ENCODE data around the gene HCFC2.

HCFC2 gene

DNA sequence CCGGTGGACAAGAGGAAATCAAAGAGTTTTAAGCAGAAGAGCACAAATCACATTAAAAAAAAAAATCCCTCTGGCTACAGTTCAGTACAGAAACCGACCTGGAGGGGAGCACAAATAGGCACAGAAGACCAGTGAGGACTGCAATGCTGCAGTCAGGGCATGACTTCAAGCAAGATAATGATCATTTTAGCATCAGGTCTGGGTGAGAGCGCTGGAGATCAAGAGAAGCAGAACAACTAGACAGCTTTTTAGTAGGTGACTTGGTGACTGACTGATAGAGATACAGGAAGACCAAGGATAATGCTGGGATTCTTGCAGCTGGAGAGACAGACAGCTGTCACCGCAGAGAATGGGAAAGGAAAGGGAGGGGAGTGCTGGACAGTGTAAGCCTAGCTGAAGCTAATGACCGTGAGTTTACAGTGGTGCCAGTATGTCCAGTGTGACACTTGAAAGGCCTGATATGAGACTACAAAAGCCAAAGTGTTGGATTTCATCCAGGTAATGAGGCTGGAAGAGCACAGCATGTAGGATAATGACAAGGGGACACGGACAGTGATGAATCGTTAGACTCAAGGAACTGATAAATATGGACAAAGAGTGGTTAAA lies 68.1 kb downstream of the HCFC2 start:
- peaks cover 32% of the 10 kb centered on the region for H3K36me3 ChIP-seq
- H3K4me3 ChIP-seq (ENCODE audit: low read depth in 1 of 2, low read length in 1 of 2): no peak overlapping the region
- no peaks in the 10 kb centered on the region for H3K9me3 ChIP-seq
- TF ChIP-seq, protein P1, sequence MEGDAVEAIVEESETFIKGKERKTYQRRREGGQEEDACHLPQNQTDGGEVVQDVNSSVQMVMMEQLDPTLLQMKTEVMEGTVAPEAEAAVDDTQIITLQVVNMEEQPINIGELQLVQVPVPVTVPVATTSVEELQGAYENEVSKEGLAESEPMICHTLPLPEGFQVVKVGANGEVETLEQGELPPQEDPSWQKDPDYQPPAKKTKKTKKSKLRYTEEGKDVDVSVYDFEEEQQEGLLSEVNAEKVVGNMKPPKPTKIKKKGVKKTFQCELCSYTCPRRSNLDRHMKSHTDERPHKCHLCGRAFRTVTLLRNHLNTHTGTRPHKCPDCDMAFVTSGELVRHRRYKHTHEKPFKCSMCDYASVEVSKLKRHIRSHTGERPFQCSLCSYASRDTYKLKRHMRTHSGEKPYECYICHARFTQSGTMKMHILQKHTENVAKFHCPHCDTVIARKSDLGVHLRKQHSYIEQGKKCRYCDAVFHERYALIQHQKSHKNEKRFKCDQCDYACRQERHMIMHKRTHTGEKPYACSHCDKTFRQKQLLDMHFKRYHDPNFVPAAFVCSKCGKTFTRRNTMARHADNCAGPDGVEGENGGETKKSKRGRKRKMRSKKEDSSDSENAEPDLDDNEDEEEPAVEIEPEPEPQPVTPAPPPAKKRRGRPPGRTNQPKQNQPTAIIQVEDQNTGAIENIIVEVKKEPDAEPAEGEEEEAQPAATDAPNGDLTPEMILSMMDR (IDR thresholded peaks at IDR 0.05): no peak
- no peak overlapping the region for H3K27ac ChIP-seq
- H3K4me1 ChIP-seq (ENCODE audit: control insufficient read depth in 1 of 2, insufficient read depth in 1 of 2, low read depth in 1 of 2, low read length in 1 of 2): peaks cover 13% of the 10 kb centered on the region in 2 experiments
- H3K27me3 ChIP-seq: no peaks in the 10 kb centered on the region

DNA sequence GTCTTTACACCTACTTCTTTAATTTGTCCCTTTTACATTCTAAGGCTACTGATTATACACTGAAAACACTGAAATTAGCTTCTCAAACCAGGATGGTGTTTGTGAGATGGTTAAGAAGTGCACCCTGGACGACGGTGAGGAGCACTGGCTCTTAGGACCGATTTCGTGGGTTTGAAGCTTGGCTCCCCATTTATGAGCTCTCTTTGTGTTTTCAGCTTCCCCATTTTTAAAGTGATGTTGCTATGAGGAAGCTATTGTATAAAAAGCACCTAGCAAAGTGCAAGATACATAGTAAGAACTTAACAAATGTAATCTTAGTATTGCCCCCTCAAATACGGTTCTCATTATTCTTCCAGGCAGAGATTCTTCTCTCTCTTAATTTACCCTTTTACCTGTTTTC lies 69.0 kb downstream of the HCFC2 start:
- H3K27ac ChIP-seq: peak overlapping the region; percentile 44
- H3K4me3 ChIP-seq (ENCODE audit: low read depth in 1 of 2, low read length in 1 of 2): no peak overlapping the region
- no peaks in the 10 kb centered on the region for H3K27me3 ChIP-seq
- H3K36me3 ChIP-seq: peaks cover 24% of the 10 kb centered on the region
- peaks cover 14% of the 10 kb centered on the region in 2 experiments for H3K4me1 ChIP-seq (ENCODE audit: control insufficient read depth in 1 of 2, insufficient read depth in 1 of 2, low read depth in 1 of 2, low read length in 1 of 2)
- H3K9me3 ChIP-seq: no peaks in the 10 kb centered on the region
- TF ChIP-seq, protein P1 (IDR thresholded peaks at IDR 0.05): no peak

DNA sequence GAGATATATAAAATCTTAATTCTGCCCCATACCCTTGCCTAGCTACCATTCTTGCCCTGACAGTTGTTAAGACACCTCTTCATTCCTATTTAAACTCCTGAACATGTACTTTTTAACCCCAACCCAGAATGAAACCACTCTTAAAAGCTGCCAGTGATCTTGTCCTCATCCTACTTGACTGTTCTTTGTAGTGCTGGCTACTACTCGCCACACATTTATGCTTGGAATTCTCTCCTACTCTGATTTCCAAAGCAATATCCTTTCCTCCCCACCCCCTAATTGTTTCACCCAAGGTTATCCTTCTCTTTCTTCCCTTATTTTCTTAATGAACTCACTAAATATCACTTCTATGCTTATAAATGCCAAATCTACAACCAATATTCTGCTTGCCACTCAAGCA lies 69.5 kb downstream of the HCFC2 start:
- TF ChIP-seq, protein P1 (IDR thresholded peaks at IDR 0.05): no peak
- H3K27ac ChIP-seq: no peak overlapping the region
- H3K36me3 ChIP-seq: peaks cover 18% of the 10 kb centered on the region
- no peak overlapping the region for H3K4me3 ChIP-seq (ENCODE audit: low read depth in 1 of 2, low read length in 1 of 2)
- H3K9me3 ChIP-seq: no peaks in the 10 kb centered on the region
- no peaks in the 10 kb centered on the region for H3K27me3 ChIP-seq
- peaks cover 17 to 19% of the 10 kb centered on the region in 2 experiments for H3K4me1 ChIP-seq (ENCODE audit: control insufficient read depth in 1 of 2, insufficient read depth in 1 of 2, low read depth in 1 of 2, low read length in 1 of 2)

DNA sequence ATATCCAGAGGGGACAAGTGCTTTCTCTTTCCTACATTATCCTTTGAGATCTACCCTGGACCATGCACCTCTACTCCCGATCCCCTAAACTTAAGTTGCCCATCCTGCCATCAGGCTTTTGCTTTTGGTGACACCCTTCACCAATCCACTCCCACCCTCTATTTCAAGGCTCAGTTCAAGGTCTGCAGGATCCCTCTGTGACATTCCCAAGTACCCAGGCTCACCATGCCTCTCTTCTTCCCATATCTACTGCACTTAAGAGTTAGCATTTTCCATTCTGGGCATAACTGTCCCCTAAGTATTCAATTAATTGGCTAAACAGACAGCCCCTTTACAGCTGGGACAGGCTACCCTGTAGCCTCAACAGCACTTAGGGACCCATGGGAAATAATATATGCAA lies 70.6 kb downstream of the HCFC2 start:
- no peaks in the 10 kb centered on the region for H3K9me3 ChIP-seq
- no peak overlapping the region for H3K4me3 ChIP-seq (ENCODE audit: low read depth in 1 of 2, low read length in 1 of 2)
- no peaks in the 10 kb centered on the region for H3K27me3 ChIP-seq
- TF ChIP-seq, protein P1 (IDR thresholded peaks at IDR 0.05): no peak
- H3K27ac ChIP-seq: no peak overlapping the region
- H3K4me1 ChIP-seq (ENCODE audit: control insufficient read depth in 1 of 2, insufficient read depth in 1 of 2, low read depth in 1 of 2, low read length in 1 of 2): peaks cover 17 to 20% of the 10 kb centered on the region in 2 experiments
- peaks cover 13% of the 10 kb centered on the region for H3K36me3 ChIP-seq

DNA sequence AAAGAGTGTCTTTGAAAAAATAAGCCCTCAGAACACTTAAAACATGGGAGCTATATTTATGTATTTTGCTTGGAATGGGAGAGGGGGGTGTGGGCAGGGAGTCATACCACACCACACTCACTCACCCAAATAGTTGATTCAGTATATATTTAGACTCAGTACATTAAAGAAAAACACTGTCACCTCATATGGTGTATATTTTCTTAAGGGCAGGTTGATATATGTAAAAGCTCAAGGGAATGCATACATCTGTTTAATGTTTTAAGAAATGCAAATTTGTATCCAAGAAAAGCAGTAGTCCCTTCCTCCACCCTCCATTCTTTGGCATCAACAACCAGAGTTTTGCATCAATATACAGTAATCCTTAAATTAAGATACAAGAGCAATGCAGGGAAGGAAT lies 72.2 kb downstream of the HCFC2 start:
- H3K4me1 ChIP-seq (ENCODE audit: control insufficient read depth in 1 of 2, insufficient read depth in 1 of 2, low read depth in 1 of 2, low read length in 1 of 2): peaks cover 17 to 20% of the 10 kb centered on the region in 2 experiments

More for the DNA sequence above, 72.2 kb downstream of the HCFC2 start:
- Histone ChIP-seq H3K9me3 (no peaks in the 10 kb centered on the region), H3K27me3 (no peaks in the 10 kb centered on the region), H3K27ac (peak overlapping the region; percentile 80), H3K4me3 (ENCODE audit: low read depth in 1 of 2, low read length in 1 of 2) (peak overlapping the region; percentile 76), H3K36me3 (peaks cover 3% of the 10 kb centered on the region)
- TF ChIP-seq, protein P1 (IDR thresholded peaks at IDR 0.05): no peak

Measured in neutrophil (primary cell).